A549 (cell line): Measurements from ENCODE around the gene JAG2. TPM values are rescaled to one million over a fixed set of nuclear protein-coding genes. Genes with fewer than 3 reads are reported as not detected.

ENCODE experiments used
- ATAC-seq, 2 experiments: fragments of 200-7000 bp in 1 of 2; fragments of >200 bp in 1 of 2; cut with Nextera tagmentation in 1 of 2; cut with Tn5 transposase in 1 of 2; 3 replicates each; pipeline versions ENCODE4 v1.8.0 to v1.9.1; 2018 to 2020; ENCODE audit warnings: mild to moderate bottlenecking in 1 of 2, moderate library complexity in 1 of 2
- CTCF ChIA-PET: fragments of 300-600 bp; sonication (Branson Sonifier 250); formaldehyde crosslinking; extraction: SDS; loops from one replicate; lab custom pipeline; 2021; ENCODE audit warnings: antibody characterized with exemption, inconsistent platforms; lab: Yijun Ruan, JAX
- POLR2A ChIA-PET: fragments of 350-600 bp; formaldehyde crosslinking; extraction: SDS; loops from one replicate; lab custom pipeline; 2021; ENCODE audit warnings: antibody characterized with exemption, inconsistent platforms; lab: Yijun Ruan, JAX
- DNase-seq, 2 experiments: peaks; one replicate each; pipeline versions ENCODE4 v3.0.0 to v3.0.0-alpha.2; 2011 to 2016; ENCODE audit warnings: low read depth in 1 of 2, low spot score in 1 of 2
- FAIRE-seq: peaks from 2 replicates; lab custom pipeline; 2011; peaks lifted over from hg19 to GRCh38; lab: Jason Lieb, UNC
- H3K27ac ChIP-seq, 2 experiments: fragments of >200 bp; sonication (Bioruptor Twin); formaldehyde crosslinking; 3 replicates each; pipeline ENCODE4 v1.5.1; 2016 to 2017
- H3K4me1 ChIP-seq: fragments of >200 bp; sonication (Bioruptor Twin); formaldehyde crosslinking; 3 replicates; pipeline ENCODE4 v1.6.1; 2016
- H3K4me2 ChIP-seq: fragments of >200 bp; sonication (Bioruptor Twin); formaldehyde crosslinking; 3 replicates; pipeline ENCODE4 v1.6.1; 2016
- H3K4me3 ChIP-seq: fragments of >200 bp; sonication (Bioruptor Twin); formaldehyde crosslinking; 3 replicates; pipeline ENCODE4 v1.5.1; 2016
- H3K9me3 ChIP-seq: fragments of >200 bp; sonication (Bioruptor Twin); formaldehyde crosslinking; 3 replicates; pipeline ENCODE4 v1.6.1; 2016
- BCL3 ChIP-seq: fragments of >200 bp; sonication (Bioruptor Twin); formaldehyde crosslinking; IDR thresholded peaks from 3 replicates; pipeline ENCODE4 v1.6.1; 2016
- CBX2 ChIP-seq: fragments of 200-600 bp; sonication (generic); IDR thresholded peaks from 2 replicates; pipeline ENCODE4 v1.6.1; 2016; ENCODE audit warnings: low read depth, mild to moderate bottlenecking, borderline replicate concordance
- CBX8 ChIP-seq: fragments of 200-600 bp; sonication (generic); IDR thresholded peaks from 2 replicates; pipeline ENCODE4 v1.6.1; 2016
- CHD4 ChIP-seq: fragments of 200-600 bp; sonication (generic); IDR thresholded peaks from 2 replicates; pipeline ENCODE4 v1.6.1; 2016; ENCODE audit warnings: antibody characterized with exemption, mild to moderate bottlenecking, borderline replicate concordance
- EHF ChIP-seq: fragments of 250-450 bp; sonication (Bioruptor Pico); IDR thresholded peaks from 2 replicates; pipeline ENCODE4 v1.5.0; 2020; ENCODE audit warnings: mild to moderate bottlenecking
- EHMT2 ChIP-seq: fragments of 200-600 bp; sonication (generic); IDR thresholded peaks from 2 replicates; pipeline ENCODE4 v1.6.1; 2016; ENCODE audit warnings: antibody characterized with exemption, low read depth, mild to moderate bottlenecking, moderate library complexity
- ELK1 ChIP-seq: fragments of 150-350 bp; IDR thresholded peaks from 2 replicates; pipeline ENCODE4 v1.6.1; 2014; ENCODE audit warnings: low read depth, mild to moderate bottlenecking, low read length
- ESRRA ChIP-seq: fragments of 150-350 bp; IDR thresholded peaks from 2 replicates; pipeline ENCODE4 v1.6.1; 2014; ENCODE audit warnings: mild to moderate bottlenecking, low read length, borderline replicate concordance
- FOSB ChIP-seq: fragments of 250-450 bp; sonication (Bioruptor Pico); IDR thresholded peaks from 2 replicates; pipeline ENCODE4 v1.5.0; 2020; ENCODE audit warnings: mild to moderate bottlenecking, moderate library complexity
- FOXS1 ChIP-seq: fragments of 250-450 bp; sonication (Bioruptor Pico); IDR thresholded peaks from 2 replicates; pipeline ENCODE4 v1.5.0; 2020; ENCODE audit warnings: mild to moderate bottlenecking, moderate library complexity
- HDAC2 ChIP-seq: fragments of 200-600 bp; sonication (generic); IDR thresholded peaks from 2 replicates; pipeline ENCODE4 v1.6.1; 2016
- HEYL ChIP-seq: fragments of 250-450 bp; sonication (Bioruptor Pico); IDR thresholded peaks from 2 replicates; pipeline ENCODE4 v1.8.0; 2021; ENCODE audit warnings: mild to moderate bottlenecking, moderate library complexity
- JUN ChIP-seq, 2 experiments: fragments of >200 bp; sonication (Bioruptor Twin); formaldehyde crosslinking; IDR thresholded peaks; 2 replicates in 1 of 2; 3 replicates in 1 of 2; pipeline ENCODE4 v1.6.1; 2016 to 2017
- KDM5A ChIP-seq: fragments of 200-600 bp; sonication (generic); IDR thresholded peaks from 2 replicates; pipeline ENCODE4 v1.6.1; 2016; ENCODE audit warnings: antibody characterized with exemption, mild to moderate bottlenecking
- MAX ChIP-seq: IDR thresholded peaks from 2 replicates; pipeline ENCODE4 v1.6.1; 2012
- MAZ ChIP-seq: fragments of 150-350 bp; IDR thresholded peaks from 2 replicates; pipeline ENCODE4 v1.6.1; 2014; ENCODE audit warnings: antibody characterized with exemption, low read depth, low read length, borderline replicate concordance
- MYC ChIP-seq: IDR thresholded peaks from 2 replicates; pipeline ENCODE4 v1.6.1; 2012; ENCODE audit warnings: mild to moderate bottlenecking, inconsistent platforms, low read length, improper control_type of control experiment, borderline replicate concordance
- POLR2A ChIP-seq: IDR thresholded peaks from 2 replicates; pipeline ENCODE4 v1.6.1; 2012; ENCODE audit warnings: mild to moderate bottlenecking, low read length
- POLR2AphosphoS2 ChIP-seq: conservative IDR thresholded peaks from 2 replicates; pipeline ENCODE4 v1.6.1; 2012; ENCODE audit warnings: low read length, improper control_type of control experiment, inconsistent platforms
- RAD21 ChIP-seq, 2 experiments: fragments of >200 bp in 1 of 2; sonication (Bioruptor Twin) in 1 of 2; formaldehyde crosslinking in 1 of 2; IDR thresholded peaks in 1 of 2; conservative IDR thresholded peaks in 1 of 2; 2 replicates in 1 of 2; 3 replicates in 1 of 2; pipeline ENCODE4 v1.6.1; 2012 to 2018; ENCODE audit warnings: inconsistent platforms in 1 of 2
- RARB ChIP-seq: fragments of 250-450 bp; sonication (Bioruptor Pico); IDR thresholded peaks from 2 replicates; pipeline ENCODE4 v1.8.0; 2021; ENCODE audit warnings: mild to moderate bottlenecking, moderate library complexity
- RCOR1 ChIP-seq: fragments of 150-350 bp; IDR thresholded peaks from 2 replicates; pipeline ENCODE4 v1.6.1; 2014; ENCODE audit warnings: antibody characterized with exemption, low read length, low read depth
- RFX5 ChIP-seq: fragments of 450-650 bp; IDR thresholded peaks from 2 replicates; pipeline ENCODE4 v1.7.1; 2014; ENCODE audit warnings: antibody characterized with exemption, mild to moderate bottlenecking, moderate library complexity
- SREBF2 ChIP-seq: fragments of 450-650 bp; IDR thresholded peaks from 2 replicates; pipeline ENCODE4 v1.6.1; 2014; ENCODE audit warnings: mild to moderate bottlenecking, moderate library complexity
- ZC3H11A ChIP-seq: fragments of 450-650 bp; IDR thresholded peaks from 2 replicates; pipeline ENCODE4 v1.6.1; 2014; ENCODE audit warnings: antibody characterized with exemption, mild to moderate bottlenecking
- ZFP36 ChIP-seq: fragments of 450-650 bp; IDR thresholded peaks from 2 replicates; pipeline ENCODE4 v1.6.1; 2014; ENCODE audit warnings: borderline replicate concordance; ENCODE audit not compliant: partially characterized antibody
- ZNF302 ChIP-seq: fragments of 250-450 bp; sonication (Bioruptor Pico); IDR thresholded peaks from 2 replicates; pipeline ENCODE4 v1.9.0; 2021; ENCODE audit warnings: inconsistent platforms, mild to moderate bottlenecking, moderate library complexity
- WGBS: methylation state at CpG from one replicate; pipeline ENCODE4 v1.1.6; 2017; ENCODE audit errors: missing lambda C conversion rate; 5-methylcytosine and 5-hydroxymethylcytosine counted together
- polyA plus RNA-seq, 4 experiments: library from polyadenylated mRNA; depleted of rRNA in 3 of 4; stranded (reverse); fragments of >200 nt; fragmentation: RNase III in 1 of 4; extraction: RNeasy Plus Mini Kit Qiagen cat#74134 plus additional on column Dnase treatment in 1 of 4; gene quantifications; 2 replicates in 3 of 4; 3 replicates in 1 of 4; pipeline ENCODE4 v1.2.3, GENCODE V29; 2011 to 2017
- TF ChIP-seq, protein P1 (sequence below): fragments of 250-450 bp; sonication (Bioruptor Pico); IDR thresholded peaks from 2 replicates; pipeline ENCODE4 v1.5.0; 2020; ENCODE audit warnings: low read depth, mild to moderate bottlenecking, moderate library complexity
- TF ChIP-seq, protein P2 (sequence below): fragments of 200-600 bp; sonication (generic); IDR thresholded peaks from 2 replicates; pipeline ENCODE4 v1.6.1; 2016; ENCODE audit warnings: antibody characterized with exemption, mild to moderate bottlenecking, moderate library complexity
- TF ChIP-seq, protein P3 (sequence below): fragments of >200 bp; sonication (Bioruptor Twin); formaldehyde crosslinking; IDR thresholded peaks from 3 replicates; pipeline ENCODE4 v1.5.1; 2016
- TF ChIP-seq, protein P4 (sequence below): fragments of 250-450 bp; sonication (Bioruptor Pico); IDR thresholded peaks from 2 replicates; pipeline ENCODE4 v1.5.0; 2021; ENCODE audit warnings: mild to moderate bottlenecking, moderate library complexity, borderline replicate concordance

The JAG2 gene
- polyA plus RNA-seq, 2 of the 4 experiments (the other 2 are of a cell fraction): 5.9 to 20.4 TPM

GRCh38 chr14:105203057-105203531 lies 34.5 kb upstream of the JAG2 start:
- ATAC-seq: peak; percentile 37 to 75
- Histone ChIP-seq H3K9me3 (no peaks in the 10 kb centered on the region), H3K27ac (peak overlapping the region in 1 of 2 experiments; percentile 58; a peak in 2 of 6 replicates), H3K4me1 (peaks cover 43% of the 10 kb centered on the region), H3K4me2 (peak overlapping the region; percentile 63), H3K4me3 (no peak overlapping the region)
- peak; percentile 66 to 81 for DNase-seq
- ChIA-PET CTCF (interaction anchor here (0.7 to 4.8 kb wide), 24 partner anchors 9 to 287 kb away, joined by 3 to 25 read pairs (median 4); partner anchors contain the start of gene BTBD6), POLR2A (no interaction called here)
- FAIRE-seq: no peak
- 16% methylated on average over 13 of the region's 18 CpGs for WGBS
- TF ChIP-seq ELK1 (no peak), ZNF302 (no peak), MAX (no peak), KDM5A (no peak), FOXS1 (CRISPR knock-in tag) (no peak), MYC (no peak), POLR2A (no peak), EHF (CRISPR knock-in tag) (no peak), RFX5 (no peak), RCOR1 (no peak), MAZ (no peak), ZC3H11A (no peak), HDAC2 (no peak), ESRRA (no peak), SREBF2 (no peak), BCL3 (no peak), EHMT2 (no peak), ZFP36 (no peak), JUN (IDR thresholded peaks at IDR 0.05) (no peak), CHD4 (no peak), CBX8 (no peak), RAD21 (conservative IDR thresholded peaks at IDR 0.05 in 1 of 2, IDR thresholded peaks at IDR 0.05 in 1 of 2) (peak; percentile 63 to 76), RARB (CRISPR knock-in tag) (no peak), POLR2AphosphoS2 (no peak), FOSB (CRISPR knock-in tag) (no peak), CBX2 (no peak), HEYL (no peak)
- TF ChIP-seq, protein P1, sequence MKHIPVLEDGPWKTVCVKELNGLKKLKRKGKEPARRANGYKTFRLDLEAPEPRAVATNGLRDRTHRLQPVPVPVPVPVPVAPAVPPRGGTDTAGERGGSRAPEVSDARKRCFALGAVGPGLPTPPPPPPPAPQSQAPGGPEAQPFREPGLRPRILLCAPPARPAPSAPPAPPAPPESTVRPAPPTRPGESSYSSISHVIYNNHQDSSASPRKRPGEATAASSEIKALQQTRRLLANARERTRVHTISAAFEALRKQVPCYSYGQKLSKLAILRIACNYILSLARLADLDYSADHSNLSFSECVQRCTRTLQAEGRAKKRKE (CRISPR knock-in tag): no peak
- TF ChIP-seq, protein P2, sequence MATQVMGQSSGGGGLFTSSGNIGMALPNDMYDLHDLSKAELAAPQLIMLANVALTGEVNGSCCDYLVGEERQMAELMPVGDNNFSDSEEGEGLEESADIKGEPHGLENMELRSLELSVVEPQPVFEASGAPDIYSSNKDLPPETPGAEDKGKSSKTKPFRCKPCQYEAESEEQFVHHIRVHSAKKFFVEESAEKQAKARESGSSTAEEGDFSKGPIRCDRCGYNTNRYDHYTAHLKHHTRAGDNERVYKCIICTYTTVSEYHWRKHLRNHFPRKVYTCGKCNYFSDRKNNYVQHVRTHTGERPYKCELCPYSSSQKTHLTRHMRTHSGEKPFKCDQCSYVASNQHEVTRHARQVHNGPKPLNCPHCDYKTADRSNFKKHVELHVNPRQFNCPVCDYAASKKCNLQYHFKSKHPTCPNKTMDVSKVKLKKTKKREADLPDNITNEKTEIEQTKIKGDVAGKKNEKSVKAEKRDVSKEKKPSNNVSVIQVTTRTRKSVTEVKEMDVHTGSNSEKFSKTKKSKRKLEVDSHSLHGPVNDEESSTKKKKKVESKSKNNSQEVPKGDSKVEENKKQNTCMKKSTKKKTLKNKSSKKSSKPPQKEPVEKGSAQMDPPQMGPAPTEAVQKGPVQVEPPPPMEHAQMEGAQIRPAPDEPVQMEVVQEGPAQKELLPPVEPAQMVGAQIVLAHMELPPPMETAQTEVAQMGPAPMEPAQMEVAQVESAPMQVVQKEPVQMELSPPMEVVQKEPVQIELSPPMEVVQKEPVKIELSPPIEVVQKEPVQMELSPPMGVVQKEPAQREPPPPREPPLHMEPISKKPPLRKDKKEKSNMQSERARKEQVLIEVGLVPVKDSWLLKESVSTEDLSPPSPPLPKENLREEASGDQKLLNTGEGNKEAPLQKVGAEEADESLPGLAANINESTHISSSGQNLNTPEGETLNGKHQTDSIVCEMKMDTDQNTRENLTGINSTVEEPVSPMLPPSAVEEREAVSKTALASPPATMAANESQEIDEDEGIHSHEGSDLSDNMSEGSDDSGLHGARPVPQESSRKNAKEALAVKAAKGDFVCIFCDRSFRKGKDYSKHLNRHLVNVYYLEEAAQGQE: no peak
- TF ChIP-seq, protein P3, sequence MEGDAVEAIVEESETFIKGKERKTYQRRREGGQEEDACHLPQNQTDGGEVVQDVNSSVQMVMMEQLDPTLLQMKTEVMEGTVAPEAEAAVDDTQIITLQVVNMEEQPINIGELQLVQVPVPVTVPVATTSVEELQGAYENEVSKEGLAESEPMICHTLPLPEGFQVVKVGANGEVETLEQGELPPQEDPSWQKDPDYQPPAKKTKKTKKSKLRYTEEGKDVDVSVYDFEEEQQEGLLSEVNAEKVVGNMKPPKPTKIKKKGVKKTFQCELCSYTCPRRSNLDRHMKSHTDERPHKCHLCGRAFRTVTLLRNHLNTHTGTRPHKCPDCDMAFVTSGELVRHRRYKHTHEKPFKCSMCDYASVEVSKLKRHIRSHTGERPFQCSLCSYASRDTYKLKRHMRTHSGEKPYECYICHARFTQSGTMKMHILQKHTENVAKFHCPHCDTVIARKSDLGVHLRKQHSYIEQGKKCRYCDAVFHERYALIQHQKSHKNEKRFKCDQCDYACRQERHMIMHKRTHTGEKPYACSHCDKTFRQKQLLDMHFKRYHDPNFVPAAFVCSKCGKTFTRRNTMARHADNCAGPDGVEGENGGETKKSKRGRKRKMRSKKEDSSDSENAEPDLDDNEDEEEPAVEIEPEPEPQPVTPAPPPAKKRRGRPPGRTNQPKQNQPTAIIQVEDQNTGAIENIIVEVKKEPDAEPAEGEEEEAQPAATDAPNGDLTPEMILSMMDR: peak; percentile 89
- TF ChIP-seq, protein P4, sequence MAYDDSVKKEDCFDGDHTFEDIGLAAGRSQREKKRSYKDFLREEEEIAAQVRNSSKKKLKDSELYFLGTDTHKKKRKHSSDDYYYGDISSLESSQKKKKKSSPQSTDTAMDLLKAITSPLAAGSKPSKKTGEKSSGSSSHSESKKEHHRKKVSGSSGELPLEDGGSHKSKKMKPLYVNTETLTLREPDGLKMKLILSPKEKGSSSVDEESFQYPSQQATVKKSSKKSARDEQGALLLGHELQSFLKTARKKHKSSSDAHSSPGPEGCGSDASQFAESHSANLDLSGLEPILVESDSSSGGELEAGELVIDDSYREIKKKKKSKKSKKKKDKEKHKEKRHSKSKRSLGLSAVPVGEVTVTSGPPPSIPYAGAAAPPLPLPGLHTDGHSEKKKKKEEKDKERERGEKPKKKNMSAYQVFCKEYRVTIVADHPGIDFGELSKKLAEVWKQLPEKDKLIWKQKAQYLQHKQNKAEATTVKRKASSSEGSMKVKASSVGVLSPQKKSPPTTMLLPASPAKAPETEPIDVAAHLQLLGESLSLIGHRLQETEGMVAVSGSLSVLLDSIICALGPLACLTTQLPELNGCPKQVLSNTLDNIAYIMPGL (CRISPR knock-in tag): no peak
